Choroid plexus epithelial cell (primary cell): ENCODE measurements around the gene RAP1GAP.

ENCODE experiments used
- DNase-seq: peaks from one replicate; pipeline ENCODE4 v3.0.0-alpha.2; 2010; ENCODE audit warnings: low read depth
- H3K4me3 ChIP-seq: 2 replicates; pipeline ENCODE4 v1.5.1; 2011; ENCODE audit warnings: low read depth, mild to moderate bottlenecking, control low read depth, low read length, moderate library complexity
- CTCF ChIP-seq: conservative IDR thresholded peaks from 2 replicates; pipeline ENCODE4 v1.5.1; 2011; ENCODE audit warnings: low read depth, mild to moderate bottlenecking, control low read depth, inconsistent platforms, low read length, moderate library complexity

RAP1GAP gene

DNA sequence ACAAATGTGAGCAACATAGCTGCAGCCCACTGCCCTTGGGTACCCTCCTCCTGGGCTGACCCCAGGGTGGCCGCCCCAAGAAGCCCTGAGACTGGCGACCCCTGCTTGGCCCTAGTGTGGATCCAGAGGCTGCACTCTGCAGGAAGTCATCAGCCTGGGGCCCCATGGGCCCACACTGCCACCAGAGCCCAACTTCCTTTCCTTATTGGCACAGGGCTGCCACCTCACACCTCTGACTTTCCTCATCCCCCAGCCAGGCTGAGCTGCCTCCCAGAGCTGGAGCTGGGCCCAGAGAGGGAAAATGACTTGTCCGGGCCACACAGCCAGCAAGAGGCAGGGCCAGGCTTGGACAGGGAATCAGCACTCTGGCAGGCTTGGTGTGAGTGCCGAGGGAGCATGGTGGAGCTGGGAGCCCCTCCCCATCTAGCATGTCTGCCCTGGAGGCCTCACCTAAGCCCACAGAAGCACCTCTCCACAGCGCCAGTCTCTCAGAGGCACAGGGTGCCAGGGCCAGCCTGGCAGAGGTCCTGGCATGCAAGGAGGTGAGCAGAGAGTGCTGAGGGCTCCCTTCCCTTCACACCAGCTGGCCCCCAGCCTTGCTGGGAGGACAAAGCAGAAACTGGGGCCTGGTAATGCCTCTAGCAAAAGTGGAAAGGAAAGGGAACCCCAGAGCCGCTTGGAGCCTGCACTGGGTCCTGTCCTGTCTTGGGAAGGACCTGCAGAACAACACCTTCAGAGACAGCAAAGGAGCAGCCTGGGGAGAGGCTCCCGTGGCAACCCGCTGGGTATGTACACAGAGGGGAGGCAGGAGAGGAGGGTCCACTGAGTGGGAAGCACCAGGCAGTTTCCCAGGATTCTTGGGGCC, 3.2 kb downstream of the RAP1GAP start:
- no peak overlapping the region for H3K4me3 ChIP-seq
- DNase-seq = no peak
- TF ChIP-seq CTCF = no peak

DNA sequence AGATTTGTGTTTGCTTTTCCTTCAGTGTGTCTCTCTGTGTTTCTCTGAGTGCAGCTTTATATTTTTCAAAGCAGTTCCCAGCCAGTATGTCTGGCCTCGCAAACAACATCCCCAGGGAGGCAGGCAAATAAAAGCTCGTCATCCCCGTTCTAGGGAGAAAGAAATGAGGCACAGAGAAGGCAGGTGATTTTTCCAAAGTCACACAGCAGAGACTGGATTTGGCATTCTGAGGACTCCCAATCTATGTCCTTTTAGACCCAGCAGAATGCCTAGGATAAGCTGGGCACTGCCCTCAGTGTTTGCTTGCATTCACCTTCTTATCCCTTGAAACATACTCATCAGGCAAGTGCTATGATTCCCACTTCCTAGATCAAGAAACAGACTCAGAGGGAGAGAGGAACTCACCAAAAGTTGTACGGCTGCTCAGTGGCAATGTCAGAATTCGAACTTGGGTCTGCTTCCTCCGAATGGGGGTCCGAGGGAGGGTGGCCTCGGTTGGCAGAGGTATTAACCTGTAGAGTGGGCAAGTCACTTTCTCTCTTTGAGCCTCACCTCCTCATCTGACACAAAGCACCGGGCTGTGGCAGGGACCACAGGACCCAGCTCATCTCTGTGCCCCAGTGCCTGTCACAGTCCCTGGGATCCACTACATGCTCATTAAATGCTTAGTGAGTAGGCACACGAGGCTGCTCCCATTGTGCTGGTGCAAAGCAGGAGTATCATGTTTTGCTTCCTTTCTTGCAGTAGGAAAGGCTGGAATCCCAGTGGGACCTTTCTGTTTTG, 4.2 kb downstream of the RAP1GAP start:
- no peak for TF ChIP-seq CTCF
- no peak overlapping the region for H3K4me3 ChIP-seq
- no peak for DNase-seq

DNA sequence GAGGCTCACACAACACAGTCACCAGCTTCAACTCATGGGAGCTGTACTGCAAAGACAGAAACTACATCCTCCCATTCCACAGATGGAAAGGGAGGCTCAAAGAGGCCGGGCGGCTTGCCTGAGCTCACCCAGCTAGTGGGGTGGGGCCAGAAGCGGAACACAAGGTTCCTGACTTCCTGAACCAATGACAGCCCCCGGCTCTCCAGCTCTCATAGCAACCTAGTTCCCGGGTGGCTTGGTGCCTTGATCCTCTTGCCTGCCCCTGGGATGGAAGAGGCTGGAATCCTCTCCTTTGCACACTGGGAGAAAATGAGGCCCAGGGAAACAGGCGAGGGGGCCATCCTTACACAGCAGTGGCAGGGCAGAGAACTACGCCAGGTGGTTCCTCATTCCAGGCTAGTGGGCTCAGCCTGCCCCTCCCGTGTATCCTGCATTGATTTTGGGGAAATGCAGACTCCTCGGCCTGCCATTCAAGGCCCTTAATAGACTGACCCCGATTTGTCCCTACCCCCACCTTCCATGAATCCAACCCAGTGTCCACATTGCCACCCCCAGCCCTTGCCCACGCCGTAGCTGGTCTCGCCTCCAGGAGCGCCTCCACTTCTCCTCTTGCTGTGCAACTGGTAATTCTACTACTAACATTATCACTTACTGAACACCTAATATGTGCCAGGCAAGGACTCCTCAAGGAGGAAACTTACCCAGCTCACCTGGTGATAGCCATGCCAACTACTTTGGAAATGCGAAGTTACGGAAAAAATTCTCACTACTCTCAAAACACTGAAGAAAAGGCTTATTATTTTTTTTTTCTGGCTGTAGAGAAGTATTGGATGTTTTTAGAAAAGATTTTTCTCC, 5.0 kb downstream of the RAP1GAP start:
- H3K4me3 ChIP-seq = no peak overlapping the region
- TF ChIP-seq CTCF = no peak
- no peak for DNase-seq

DNA sequence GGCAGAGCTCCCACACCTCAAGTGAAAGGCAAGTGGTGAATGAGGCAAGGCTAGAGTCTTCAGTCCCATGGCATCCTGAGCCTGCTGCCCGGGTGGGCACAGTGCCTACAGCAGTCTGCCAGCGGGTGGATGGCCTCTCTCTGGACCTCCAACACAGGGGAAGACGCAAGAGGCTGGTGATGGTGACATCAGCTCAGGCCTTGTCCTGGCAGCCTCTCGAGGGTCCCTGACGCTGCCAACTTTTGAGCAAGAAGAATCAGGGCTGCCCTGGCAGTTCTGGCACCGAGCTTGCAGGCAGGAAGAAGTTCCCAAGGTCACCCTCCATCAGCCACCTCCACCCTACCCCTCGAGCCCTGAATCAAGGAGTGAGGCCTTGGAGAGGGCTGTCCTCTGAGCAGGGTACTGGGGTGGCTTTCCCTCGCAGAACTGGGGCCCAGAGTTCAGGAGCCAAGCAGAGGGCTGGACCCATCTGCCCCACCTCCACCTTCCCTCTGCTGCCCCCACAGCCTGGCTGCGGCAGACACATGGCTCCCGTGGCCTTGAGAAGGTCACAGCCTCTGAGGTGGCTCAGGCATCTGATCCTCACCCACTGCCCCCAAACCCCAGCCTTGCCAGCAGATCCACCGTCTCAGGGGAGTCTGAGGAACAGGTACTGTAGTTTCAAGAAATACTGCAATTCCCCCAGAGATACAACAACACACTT, 5.8 kb downstream of the RAP1GAP start:
- DNase-seq = no peak

GRCh38 chr1:21662426-21663247, 6.5 kb downstream of the RAP1GAP start:
- no peak for TF ChIP-seq CTCF
- no peak for DNase-seq
- H3K4me3 ChIP-seq = no peak overlapping the region

More for the DNA sequence above, 5.8 kb downstream of the RAP1GAP start:
- TF ChIP-seq CTCF = no peak
- no peak overlapping the region for H3K4me3 ChIP-seq

- DNase-seq = no peak
- no peak for TF ChIP-seq CTCF
- H3K4me3 ChIP-seq = no peak overlapping the region
Observed at GRCh38 chr1:21661886-21662285, 7.3 kb downstream of the RAP1GAP start.
